Osteocyte (in vitro differentiated cells): ENCODE data around the gene C13orf42. TPM values are rescaled to one million over a fixed set of nuclear protein-coding genes. Genes with fewer than 3 reads are reported as not detected.

Experiments used
- DNase-seq: peaks from one replicate; pipeline ENCODE4 v3.0.0; 2021; ENCODE audit warnings: mixed read lengths; ENCODE audit not compliant: unreplicated experiment; ENCODE audit errors: extremely low spot score
- H3K27ac Mint-ChIP-seq: one replicate; pipeline ENCODE4 v1.8.0; 2021; ENCODE audit warnings: mild to moderate bottlenecking, mixed read lengths; ENCODE audit not compliant: unreplicated experiment
- H3K27me3 Mint-ChIP-seq: one replicate; pipeline ENCODE4 v1.8.0; 2021; ENCODE audit warnings: mixed read lengths; ENCODE audit not compliant: unreplicated experiment
- H3K36me3 Mint-ChIP-seq: one replicate; pipeline ENCODE4 v1.8.0; 2021; ENCODE audit warnings: mixed read lengths; ENCODE audit not compliant: unreplicated experiment
- H3K4me1 Mint-ChIP-seq: one replicate; pipeline ENCODE4 v1.8.0; 2021; ENCODE audit warnings: mixed read lengths; ENCODE audit not compliant: unreplicated experiment
- H3K4me3 Mint-ChIP-seq: one replicate; pipeline ENCODE4 v1.8.0; 2021; ENCODE audit warnings: mild to moderate bottlenecking, moderate library complexity, mixed read lengths; ENCODE audit not compliant: unreplicated experiment
- H3K9me3 Mint-ChIP-seq: one replicate; pipeline ENCODE4 v1.8.0; 2021; ENCODE audit warnings: mixed read lengths; ENCODE audit not compliant: unreplicated experiment
- CTCF ChIP-seq: fragments of 200-600 bp; sonication (generic); IDR thresholded peaks from 2 replicates; pipeline ENCODE4 v1.5.0; 2021; ENCODE audit warnings: antibody characterized with exemption, mild to moderate bottlenecking, moderate library complexity
- total RNA-seq: library from RNA; stranded (reverse); gene quantifications from 2 replicates; pipeline ENCODE4 v1.2.1, GENCODE V29; 2021

Gene C13orf42
- total RNA-seq, 1 donor from 2014 or later = not detected

- Mint-ChIP-seq H3K27me3 (peaks cover 24% of the 10 kb centered on the region), H3K9me3 (no peaks in the 10 kb centered on the region), H3K4me3 (no peak overlapping the region), H3K27ac (no peak overlapping the region), H3K36me3 (no peaks in the 10 kb centered on the region), H3K4me1 (peaks cover 22% of the 10 kb centered on the region)
- TF ChIP-seq CTCF = no peak
- DNase-seq = no peak
Measured at GRCh38 chr13:51066091-51066831, 44.8 kb downstream of the C13orf42 start.

GRCh38 chr13:51065372-51066090, 45.5 kb downstream of the C13orf42 start:
- no peak overlapping the region for H3K4me3 Mint-ChIP-seq
- no peak for DNase-seq
- peaks cover 24% of the 10 kb centered on the region for H3K27me3 Mint-ChIP-seq
- H3K27ac Mint-ChIP-seq = no peak overlapping the region
- H3K9me3 Mint-ChIP-seq = no peaks in the 10 kb centered on the region
- peaks cover 22% of the 10 kb centered on the region for H3K4me1 Mint-ChIP-seq
- TF ChIP-seq CTCF = no peak
- H3K36me3 Mint-ChIP-seq = no peaks in the 10 kb centered on the region

GRCh38 chr13:51064753-51065152, 46.3 kb downstream of the C13orf42 start:
- Mint-ChIP-seq H3K4me1 (peaks cover 20% of the 10 kb centered on the region), H3K36me3 (no peaks in the 10 kb centered on the region), H3K4me3 (no peak overlapping the region), H3K27ac (no peak overlapping the region), H3K9me3 (no peaks in the 10 kb centered on the region), H3K27me3 (peaks cover 24% of the 10 kb centered on the region)
- no peak for TF ChIP-seq CTCF
- DNase-seq = no peak

- DNase-seq = no peak
- no peak for TF ChIP-seq CTCF
- Mint-ChIP-seq H3K4me1 (peaks cover 15% of the 10 kb centered on the region), H3K27me3 (peaks cover 24% of the 10 kb centered on the region), H3K4me3 (no peak overlapping the region), H3K9me3 (no peaks in the 10 kb centered on the region), H3K36me3 (no peaks in the 10 kb centered on the region), H3K27ac (no peak overlapping the region)
Measured at GRCh38 chr13:51063909-51064308, 47.2 kb downstream of the C13orf42 start.

- no peaks in the 10 kb centered on the region for H3K36me3 Mint-ChIP-seq
- H3K27ac Mint-ChIP-seq = no peak overlapping the region
- H3K4me3 Mint-ChIP-seq = no peak overlapping the region
- no peak for DNase-seq
- H3K9me3 Mint-ChIP-seq = no peaks in the 10 kb centered on the region
- peaks cover 11% of the 10 kb centered on the region for H3K4me1 Mint-ChIP-seq
- no peak for TF ChIP-seq CTCF
- peaks cover 23% of the 10 kb centered on the region for H3K27me3 Mint-ChIP-seq
Measured at GRCh38 chr13:51058461-51059167, 52.5 kb downstream of the C13orf42 start.
